ENCODE data around the gene C12orf76.
"Not testable (repeated sequence)": the region's sequence is repeated elsewhere in the genome, so short reads cannot be mapped to it uniquely, and the experiment has no call there.

Gene C12orf76

GRCh38 chr12:110062241-110062640 is 13.9 kb upstream of the C12orf76 start:
- no peak for DNase-seq

DNA sequence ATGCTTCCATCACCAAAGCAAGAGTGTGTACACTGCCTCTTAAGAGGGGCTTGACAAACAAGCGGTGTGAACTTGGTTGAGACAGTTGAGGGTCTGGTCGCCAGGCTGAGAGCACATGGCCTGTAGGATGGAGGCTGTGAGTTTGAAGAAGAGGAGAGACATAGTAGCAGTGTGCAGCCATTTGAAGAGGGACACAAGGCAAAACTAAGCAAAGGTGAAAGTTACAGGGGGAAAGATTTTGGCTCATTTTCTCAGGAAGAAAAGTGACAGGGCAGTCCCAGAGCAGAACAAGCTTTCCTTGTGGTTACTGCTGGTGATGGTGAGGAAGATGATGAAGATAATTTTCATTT is 11.3 kb upstream of the C12orf76 start:
- DNase-seq = no peak

DNA sequence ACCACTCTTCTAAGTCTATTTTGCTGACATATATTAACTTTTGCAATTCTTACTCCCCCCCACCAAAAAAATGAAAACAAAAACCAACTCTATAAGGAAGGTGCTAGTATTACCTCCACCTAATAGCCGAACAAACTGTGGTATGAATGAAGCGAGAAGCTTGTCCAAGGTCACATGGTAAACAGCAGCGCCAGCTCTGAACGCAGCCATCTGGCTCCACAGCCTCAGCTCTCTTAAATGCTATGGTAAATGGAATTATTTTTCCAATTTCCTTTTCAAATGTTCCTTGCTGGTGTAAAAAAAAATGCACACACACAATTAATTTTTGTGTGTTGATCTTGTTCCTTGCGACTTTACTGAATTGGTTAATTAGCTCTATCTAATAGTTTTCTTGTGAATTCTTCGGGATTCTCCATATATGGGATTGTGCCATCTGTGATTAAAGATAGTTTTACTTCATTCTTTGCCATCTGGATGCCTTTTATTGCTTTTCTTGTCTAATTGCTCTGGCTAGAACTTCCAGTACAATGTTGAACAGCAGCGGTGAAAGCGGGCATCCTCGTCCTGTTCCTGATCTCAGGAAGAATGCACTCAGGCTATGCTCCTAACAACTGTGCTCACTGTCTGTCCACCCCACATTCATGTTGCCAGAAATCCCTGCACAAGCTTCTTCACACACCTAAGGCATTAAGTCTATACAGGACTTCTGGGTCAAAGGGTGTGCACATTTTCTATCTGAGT is 10.7 kb upstream of the C12orf76 start:
- no peak for DNase-seq

DNA sequence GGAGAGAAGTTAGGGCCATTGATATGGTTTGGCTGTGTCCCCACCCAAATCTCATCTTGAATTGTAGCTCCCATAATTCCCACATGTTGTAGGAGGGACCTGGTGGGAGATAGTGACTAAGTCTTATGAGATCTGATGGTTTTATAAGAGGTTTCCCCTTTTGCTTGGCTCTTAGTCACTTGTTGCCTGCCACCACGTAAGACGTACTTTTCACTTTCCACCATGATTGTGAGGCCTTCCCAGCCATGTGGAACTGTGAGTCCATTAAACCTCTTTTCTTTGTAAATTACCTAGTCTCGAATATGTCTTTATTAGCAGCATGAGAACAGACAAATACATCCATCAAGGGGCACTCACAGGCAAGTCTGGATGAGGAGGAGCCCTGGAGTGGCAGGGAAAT is 8.3 kb upstream of the C12orf76 start:
- DNase-seq = not testable (repeated sequence)

- DNase-seq = not testable (repeated sequence)
Measured at GRCh38 chr12:110055375-110056352, 7.3 kb upstream of the C12orf76 start.

DNA sequence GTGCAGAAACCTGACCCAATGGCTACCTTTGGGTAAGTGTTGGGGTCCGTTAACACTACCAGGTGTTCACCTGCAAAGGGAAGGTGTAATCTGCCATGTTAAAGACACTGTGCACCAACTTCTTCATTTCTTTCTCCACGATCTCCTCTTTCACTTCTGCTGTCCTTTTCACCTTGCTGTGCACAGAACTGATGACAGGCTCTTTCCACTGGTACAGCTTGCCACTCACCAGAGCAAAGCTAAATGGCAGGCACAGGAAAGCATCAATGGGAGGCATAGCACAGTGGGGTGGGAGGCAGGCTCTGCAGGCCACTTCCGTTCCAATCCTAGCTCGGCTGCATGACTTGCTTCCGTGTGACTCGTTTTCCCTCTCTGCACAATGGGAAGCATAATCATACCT is 2.6 kb upstream of the C12orf76 start:
- DNase-seq = no peak

GRCh38 chr12:110049666-110050065 is 1.3 kb upstream of the C12orf76 start:
- not testable (repeated sequence) for DNase-seq

DNA sequence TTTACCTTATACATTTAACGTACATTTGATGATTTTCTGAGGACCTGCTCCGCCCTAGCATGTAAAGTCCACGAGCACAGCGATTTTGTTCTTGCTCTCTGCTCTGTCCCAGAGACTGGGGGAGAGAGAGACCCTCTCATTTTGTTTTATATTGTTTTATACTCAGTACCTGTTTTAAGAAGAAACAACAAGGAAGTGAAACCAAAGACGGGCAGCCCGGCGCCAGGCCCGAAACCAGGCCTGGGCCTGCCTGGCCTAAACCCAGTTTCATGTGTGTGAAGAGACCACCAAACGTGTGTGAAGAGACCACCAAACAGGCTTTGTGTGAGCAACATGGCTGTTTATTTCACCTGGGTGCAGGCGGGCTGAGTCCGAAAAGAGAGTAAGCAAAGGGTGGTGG is 712 bp upstream of the C12orf76 start:
- peak; percentile 56 for DNase-seq

DNA sequence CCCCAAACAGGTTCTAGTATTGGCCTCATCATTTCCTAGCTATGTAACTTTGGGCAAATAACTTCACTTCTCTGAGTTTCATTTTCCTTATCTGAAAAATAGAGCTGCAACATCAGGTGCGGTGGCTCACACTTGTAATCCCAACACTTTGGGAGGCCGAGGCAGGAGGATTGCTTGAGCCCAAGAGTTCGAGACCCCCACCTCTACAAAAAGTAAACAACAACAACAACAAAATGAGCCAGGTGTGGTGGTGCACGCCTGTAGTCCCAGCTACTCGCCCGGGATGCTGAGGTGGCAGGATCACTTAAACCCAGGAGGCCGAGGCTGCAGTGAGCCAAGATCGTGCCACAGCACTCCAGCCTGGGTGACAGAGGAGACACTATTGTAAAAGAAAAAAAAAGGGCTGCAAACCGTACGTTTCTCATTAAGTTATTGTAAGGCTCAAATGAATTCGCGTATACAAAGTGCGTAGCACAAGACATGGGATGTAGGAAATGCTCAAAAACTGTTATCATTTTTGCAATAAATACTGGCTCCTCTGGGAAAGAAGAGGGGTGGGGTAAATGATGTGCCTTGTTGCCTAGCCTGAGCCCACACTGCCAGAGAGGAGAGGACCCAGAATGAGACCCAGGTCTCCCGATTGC is 903 bp downstream of the C12orf76 start:
- DNase-seq = no peak

GRCh38 chr12:110046451-110047187 is 1.7 kb downstream of the C12orf76 start:
- no peak for DNase-seq

DNA sequence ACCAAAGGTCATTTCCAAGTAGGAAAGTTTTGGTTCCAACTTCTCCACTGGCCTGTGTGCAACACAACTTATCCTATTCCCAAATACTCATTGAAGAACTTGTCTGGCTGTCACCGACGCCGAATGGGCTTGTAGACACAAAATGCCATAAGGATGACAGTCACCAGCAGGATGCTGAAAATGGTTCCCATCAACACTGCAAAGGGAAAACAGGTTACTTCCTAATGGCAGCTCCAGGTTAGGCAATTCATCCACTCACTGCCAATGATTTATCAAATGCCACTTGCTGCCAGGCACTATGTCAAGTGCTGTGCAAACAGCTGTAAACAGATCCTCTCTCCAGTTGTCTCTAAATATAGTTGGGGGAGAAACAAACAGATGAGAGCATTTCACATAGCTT is 6.1 kb downstream of the C12orf76 start:
- no peak for DNase-seq

DNA sequence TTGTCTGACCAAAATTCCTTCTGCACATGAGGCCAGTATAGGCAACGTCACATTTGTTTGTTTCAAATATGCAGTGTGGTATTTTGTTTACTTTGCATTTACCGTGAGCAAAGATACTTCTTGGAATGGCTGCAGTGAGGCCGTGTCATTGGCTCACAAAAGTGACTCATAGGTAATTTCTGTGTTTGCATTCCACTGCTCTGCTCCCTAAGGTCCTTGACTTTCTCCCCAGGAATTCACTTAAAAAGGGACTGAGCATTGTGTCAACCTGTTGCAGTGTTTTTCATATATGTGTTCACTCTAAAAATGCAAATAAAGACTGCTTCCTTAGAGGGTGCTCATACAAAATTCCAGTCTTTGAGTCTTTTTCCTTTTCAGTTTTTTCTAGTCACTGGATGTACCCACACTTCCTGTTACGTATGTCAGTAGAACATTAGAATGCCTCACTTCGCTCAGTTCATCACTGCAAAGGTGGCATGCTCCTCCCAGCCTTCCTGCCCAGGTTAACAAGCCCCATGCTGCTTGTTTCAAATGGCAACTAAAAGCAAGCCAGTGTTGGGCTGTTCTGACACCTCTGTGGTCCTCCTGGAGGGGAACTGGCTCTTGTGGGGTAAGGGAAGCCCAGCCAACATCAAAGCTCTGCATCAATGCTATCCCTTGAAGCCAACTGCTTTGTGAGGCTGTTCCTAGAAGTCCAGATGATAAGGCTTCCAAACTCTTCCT is 9.1 kb downstream of the C12orf76 start:
- DNase-seq = no peak

GRCh38 chr12:110038741-110039084 is 9.6 kb downstream of the C12orf76 start:
- no peak for DNase-seq

- DNase-seq = no peak
Measured at GRCh38 chr12:110037315-110037714, 11.0 kb downstream of the C12orf76 start.

GRCh38 chr12:110035534-110036104 is 12.7 kb downstream of the C12orf76 start:
- no peak for DNase-seq

DNA sequence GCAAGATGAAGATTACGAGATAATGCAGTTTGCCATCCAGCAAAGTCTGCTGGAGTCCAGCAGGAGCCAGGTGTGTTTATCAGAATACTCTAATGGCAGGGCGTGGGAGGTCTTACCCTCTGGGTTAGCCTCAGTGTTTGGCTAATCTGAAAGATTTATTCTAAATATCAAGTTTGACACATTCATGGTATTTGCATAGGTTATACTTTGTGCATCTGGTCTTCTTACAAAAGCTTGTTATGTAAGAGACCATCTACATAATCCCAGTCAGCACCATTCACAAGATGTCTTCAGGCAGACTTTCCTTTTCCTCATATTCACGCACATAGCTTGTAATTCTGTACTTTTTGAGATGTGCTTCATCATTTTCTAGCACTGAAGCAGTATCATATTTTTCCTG is 14.4 kb downstream of the C12orf76 start:
- DNase-seq = no peak

DNA sequence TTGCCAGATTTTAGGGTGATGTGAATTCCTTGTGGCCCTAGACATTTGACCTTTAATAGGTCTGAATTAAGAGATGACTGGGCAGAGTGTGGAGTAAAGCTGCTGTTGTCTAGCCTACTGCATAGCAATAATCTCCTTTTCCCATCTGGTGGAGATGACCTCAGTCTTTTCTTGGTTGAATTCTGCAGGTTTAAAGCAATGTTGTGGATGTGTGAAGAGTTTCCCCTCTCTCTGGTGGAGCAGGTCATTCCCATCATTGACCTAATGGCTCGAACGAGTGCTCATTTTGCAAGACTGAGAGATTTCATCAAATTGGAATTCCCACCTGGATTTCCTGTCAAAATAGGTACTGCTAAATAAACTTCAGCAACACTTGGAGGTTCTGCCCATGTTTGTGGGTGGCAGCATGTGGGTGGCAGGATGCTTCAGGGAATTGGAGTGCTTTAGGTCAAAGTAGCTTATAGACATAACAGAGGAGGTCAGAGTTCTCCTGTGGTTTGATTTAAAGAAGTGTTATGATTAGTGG is 19.0 kb downstream of the C12orf76 start:
- DNase-seq = no peak

GRCh38 chr12:110028323-110028722 is 20.0 kb downstream of the C12orf76 start:
- no peak for DNase-seq

GRCh38 chr12:110024051-110024450 is 24.3 kb downstream of the C12orf76 start:
- no peak for DNase-seq

- DNase-seq = no peak
Measured at GRCh38 chr12:110023059-110023980, 25.0 kb downstream of the C12orf76 start.

Data from CD4-positive, alpha-beta T cell treated with Interleukin-15 for 1 hour (primary cell).